ENCODE results near the gene TBC1D3B.

DNA sequence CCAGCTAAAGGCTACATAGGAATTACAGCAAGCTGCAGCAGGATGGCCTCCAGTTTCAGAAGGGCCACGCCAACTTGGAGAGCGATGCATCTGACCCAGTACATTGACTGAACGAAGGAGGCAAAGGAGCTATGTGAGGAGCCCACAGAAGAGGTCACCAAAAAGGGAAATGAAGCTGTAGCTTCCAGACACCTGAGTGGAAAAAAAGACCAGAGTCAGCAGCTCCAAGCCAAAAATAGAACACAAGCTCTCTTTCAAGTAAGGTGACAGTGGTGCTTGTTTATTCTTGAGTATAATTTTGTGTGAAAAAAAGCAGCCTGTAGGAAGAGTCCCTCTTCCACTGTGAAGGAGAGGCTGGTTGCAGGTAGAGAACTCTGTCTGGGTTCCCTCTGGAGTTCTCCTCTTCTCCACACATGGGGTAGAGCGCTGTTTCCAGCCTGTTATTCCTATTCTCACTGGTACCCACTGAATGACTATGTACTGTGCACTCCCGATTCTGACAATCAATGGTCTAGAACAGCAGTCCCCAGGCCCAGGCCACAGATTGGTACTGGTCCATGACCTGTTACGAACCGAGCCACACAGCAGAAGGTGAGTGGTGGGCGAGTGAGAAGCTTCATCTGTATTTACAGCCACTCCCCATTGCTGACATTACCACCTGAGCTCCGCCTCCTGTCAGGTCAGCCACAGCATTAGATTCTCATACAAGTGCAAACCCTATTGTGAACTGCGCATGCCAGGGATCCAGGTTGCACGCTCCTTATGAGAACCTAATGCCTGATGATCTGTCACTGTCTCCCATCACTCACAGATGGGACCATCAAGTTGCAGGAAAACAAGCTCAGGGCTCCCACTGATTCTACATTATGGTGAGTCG is 57.7 kb downstream of the TBC1D3B start:
- TF ChIP-seq CTCF (IDR thresholded peaks at IDR 0.05) (no peak), POLR2A (IDR thresholded peaks at IDR 0.05) (no peak)

All from testis (tissue), 2 donors.